Heart right ventricle (tissue), 16 donors: ENCODE results near the gene RCOR2. TPM values are rescaled to one million over a fixed set of nuclear protein-coding genes. Genes with fewer than 3 reads are reported as not detected.

Experiments used
- ATAC-seq, 8 donors: fragments of 200-7000 bp; cut with Tn5 transposase; one replicate each; pipeline ENCODE4 v1.9.1; 2020; ENCODE audit warnings: mild to moderate bottlenecking in 8 of 8, moderate library complexity in 8 of 8, moderate number of reproducible peaks in 1 of 8
- DNase-seq, 2 donors: peaks; one replicate each; pipeline ENCODE4 v3.0.0-alpha.2; 2020
- H3K27ac ChIP-seq, 10 donors: fragments of 200-600 bp; sonication (generic) in 2 of 10; one replicate each; pipeline versions ENCODE4 v1.5.0 to v1.8.0; 2020 to 2022; ENCODE audit warnings: mild to moderate bottlenecking in 3 of 10
- H3K27me3 ChIP-seq, 7 donors: fragments of 200-600 bp; one replicate each; pipeline ENCODE4 v1.8.0; 2021 to 2022; ENCODE audit warnings: mild to moderate bottlenecking in 2 of 7
- H3K36me3 ChIP-seq, 9 donors: fragments of 200-600 bp; sonication (generic) in 1 of 9; one replicate each; pipeline versions ENCODE4 v1.5.0 to v1.8.0; 2020 to 2022; ENCODE audit warnings: mild to moderate bottlenecking in 2 of 9
- H3K4me1 ChIP-seq, 9 donors: fragments of 200-600 bp; sonication (generic) in 1 of 9; one replicate each; pipeline versions ENCODE4 v1.5.0 to v1.8.0; 2020 to 2022; ENCODE audit warnings: mild to moderate bottlenecking in 4 of 9
- H3K4me3 ChIP-seq, 10 donors: fragments of 200-600 bp; sonication (generic) in 2 of 10; one replicate each; pipeline versions ENCODE4 v1.5.0 to v1.8.0; 2020 to 2022; ENCODE audit warnings: mild to moderate bottlenecking in 7 of 10, moderate library complexity in 2 of 10
- H3K9me3 ChIP-seq, 11 donors: fragments of 200-600 bp in 10 of 11; sonication (generic) in 2 of 11; one replicate each; pipeline versions ENCODE4 v1.5.0 to v1.8.0; 2013 to 2022; ENCODE audit warnings: mild to moderate bottlenecking in 2 of 11, control low read depth in 1 of 11, moderate library complexity in 1 of 11
- CTCF ChIP-seq, 9 donors: fragments of 200-600 bp; sonication (generic) in 2 of 9; IDR thresholded peaks; one replicate each; pipeline versions ENCODE4 v1.5.0 to v1.8.0; 2021 to 2022; ENCODE audit warnings: antibody characterized with exemption in 9 of 9, mild to moderate bottlenecking in 5 of 9, moderate library complexity in 1 of 9
- WGBS, 2 donors: extraction: QIAGEN DNeasy Blood & Tissue Kit; methylation state at CpG; one replicate each; pipeline ENCODE4 v1.1.7; 2013; ENCODE audit warnings: inconsistent platforms in 1 of 2; 5-methylcytosine and 5-hydroxymethylcytosine counted together
- intact Hi-C, 10 donors: fragments of 100-400 bp; cut with DNase I; formaldehyde crosslinking; loops; one replicate each; pipeline versions ENCODE4 v1.11.1 to v1.14.2; 2022
- polyA plus RNA-seq, 2 donors: library from polyadenylated mRNA; stranded (reverse); fragments of 200-250 nt; gene quantifications; one replicate each; pipeline ENCODE4 v1.2.3, GENCODE V29; 2013
- total RNA-seq, 10 donors: library from RNA; stranded (reverse); fragmentation: NEBNext Ultra II Directional in 3 of 10; extraction: Animal tissue kit (Norgen Biotek cat#: 25700) in 3 of 10; gene quantifications; one replicate each; pipeline versions ENCODE4 v1.2.1 to v1.2.4, GENCODE V29; 2021 to 2023
- donor health status: Arrhythmogenic right ventricular cardiomyopathy.
- donor health status: ischemic (EF 13 %, LVEDD 7.1; RV severe dilation, severe dysfunction).
- donor health status: healthy with polysubstance abuse.
- donor health status: DM: no; HTN: yes; CAD: no.
- donor health status: DM: no; HTN: no; CAD: no.
- donor health status: ischemic (EF 25% LVEDD 6.9; RV normal size, moderate dysfunction).
- donor health status: ischemic (EF 25% LVEDD 5.7; RV mildly dilated, moderate dysfunction).
- donor health status: healthy.
- donor health status: DM: yes; HTN: yes; CAD: no.
- donor health status: Ischemic cardiomyopathy.
- donor health status: ischemic (EF 35%, LVEDD 5.7; RV mildly dilated, moderate dysfunction).
- donor health status: nonischemic (EF 11% LVEDD 7.7; RV severe dilation, severe dysfunction).
- donor health status: DM: yes; HTN: yes; CAD: no.
- donor health status: PGD.
- donor health status: ischemic (EF 29% LVEDD 5.4; RV normal size, mild dysfunction).
- donor health status: nonischemic (EF 23%, LVEDD 6.1; RV moderate dilation, normal function).

Gene RCOR2
- total and polyA plus RNA-seq, 12 donors, result 1.1 to 8.4 (median 5.0) TPM

- ATAC-seq (peak in 3 of 8 donors; percentile 10 to 18 (median 13)), DNase-seq (no peak)
- peaks cover 4 to 41% (median 13%) of the 10 kb centered on the region in 9 donors for H3K4me1 ChIP-seq
- peaks cover 0 to 59% (median 20%) of the 10 kb centered on the region in 9 donors for H3K36me3 ChIP-seq
- 64 to 67% methylated on average over 24 of the region's 24 CpGs for WGBS, 2 donors
- H3K4me3 ChIP-seq, result no peak overlapping the region
- peak overlapping the region in 2 of 10 donors; percentile 10 to 19 for H3K27ac ChIP-seq
- no peaks in the 10 kb centered on the region for H3K27me3 ChIP-seq
- no peak for TF ChIP-seq CTCF (IDR thresholded peaks at IDR 0.05)
- no peaks in the 10 kb centered on the region for H3K9me3 ChIP-seq
- intact Hi-C loops, result loop anchor here in 1 of 10 donors (2.0 kb wide), 1 partner anchor 69 kb away; no protein-coding TSS in a partner anchor
Observed at GRCh38 chr11:63909591-63910506, 7.1 kb downstream of the RCOR2 start.

- intact Hi-C loops, result loop anchor here in 1 of 10 donors (2.0 kb wide), 1 partner anchor 68 kb away; no protein-coding TSS in a partner anchor
- Histone ChIP-seq H3K36me3 (peaks cover 0 to 69% (median 30%) of the 10 kb centered on the region in 9 donors), H3K27me3 (no peaks in the 10 kb centered on the region), H3K4me1 (peaks cover 4 to 39% (median 13%) of the 10 kb centered on the region in 9 donors), H3K4me3 (no peak overlapping the region), H3K9me3 (no peaks in the 10 kb centered on the region), H3K27ac (peak overlapping the region in 3 of 10 donors; percentile 3 to 22 (median 13))
- peak; percentile 23 to 59 for DNase-seq
- no peak for TF ChIP-seq CTCF (IDR thresholded peaks at IDR 0.05)
- 78 to 82% methylated on average over 46 of the region's 46 CpGs for WGBS, 2 donors
- ATAC-seq, result peak; percentile 26 to 54 (median 46)
Observed at GRCh38 chr11:63908631-63909401, 8.1 kb downstream of the RCOR2 start.

- Histone ChIP-seq H3K27ac (peak overlapping the region in 4 of 10 donors; percentile 3 to 22 (median 8)), H3K4me1 (peaks cover 4 to 39% (median 13%) of the 10 kb centered on the region in 9 donors), H3K4me3 (no peak overlapping the region), H3K36me3 (peaks cover 0 to 78% (median 38%) of the 10 kb centered on the region in 9 donors), H3K27me3 (no peaks in the 10 kb centered on the region), H3K9me3 (no peaks in the 10 kb centered on the region)
- intact Hi-C loops, result loop anchor here in 1 of 10 donors (2.0 kb wide), 1 partner anchor 67 kb away; no protein-coding TSS in a partner anchor
- DNase-seq, result no peak
- TF ChIP-seq CTCF (IDR thresholded peaks at IDR 0.05), result no peak
- peak in 1 of 8 donors; percentile 7 for ATAC-seq
- 78 to 79% methylated on average over 21 of the region's 21 CpGs for WGBS, 2 donors
Observed at GRCh38 chr11:63907808-63908530, 9.0 kb downstream of the RCOR2 start.
